GM23338 (cell line): ENCODE measurements around the gene TSHZ2.
"Not testable (repeated sequence)": the region's sequence is repeated elsewhere in the genome, so short reads cannot be mapped to it uniquely, and the experiment has no call there.

Experiments used
- CREB1 ChIP-seq: fragments of 250-450 bp; sonication (Bioruptor Pico); IDR thresholded peaks from 2 replicates; pipeline ENCODE4 v1.5.0; 2020; ENCODE audit warnings: low read depth, mild to moderate bottlenecking, moderate library complexity
- CTCF ChIP-seq, 2 experiments: fragments of 200-600 bp in 1 of 2; sonication (generic) in 1 of 2; conservative IDR thresholded peaks; 2 replicates each; pipeline versions ENCODE4 v1.5.1 to v1.6.1; 2016 to 2017; ENCODE audit warnings: antibody characterized with exemption in 2 of 2, low read depth in 2 of 2, mild to moderate bottlenecking in 2 of 2, moderate library complexity in 1 of 2
- EZH2 ChIP-seq: fragments of 200-600 bp; sonication (generic); IDR thresholded peaks from one replicate; pipeline ENCODE4 v1.8.0; 2017; ENCODE audit warnings: antibody characterized with exemption, mild to moderate bottlenecking, low read depth; ENCODE audit not compliant: unreplicated experiment
- EZH2phosphoT487 ChIP-seq: fragments of 200-600 bp; sonication (generic); IDR thresholded peaks from one replicate; pipeline ENCODE4 v1.8.1; 2018; ENCODE audit warnings: antibody characterized with exemption; ENCODE audit not compliant: unreplicated experiment
- JUNB ChIP-seq: IDR thresholded peaks from one replicate; pipeline ENCODE4 v1.6.1; 2016; ENCODE audit warnings: antibody characterized with exemption; ENCODE audit not compliant: unreplicated experiment
- POLR2AphosphoS5 ChIP-seq: IDR thresholded peaks from 2 replicates; pipeline ENCODE4 v1.6.1; 2016; ENCODE audit warnings: antibody characterized with exemption, low read depth
- REST ChIP-seq: IDR thresholded peaks from one replicate; pipeline ENCODE4 v1.6.1; 2018; ENCODE audit warnings: antibody characterized with exemption; ENCODE audit not compliant: unreplicated experiment
- STAT1 ChIP-seq: IDR thresholded peaks from one replicate; pipeline ENCODE4 v1.6.1; 2016; ENCODE audit warnings: antibody characterized with exemption; ENCODE audit not compliant: unreplicated experiment

- not testable (repeated sequence) for TF ChIP-seq CTCF (conservative IDR thresholded peaks at IDR 0.05; ENCODE audit: low read depth in 2 of 2); POLR2AphosphoS5; JUNB; STAT1; EZH2; CREB1 (CRISPR knock-in tag); EZH2phosphoT487; REST
These were observed 464.8 kb downstream of the TSHZ2 start for GRCh38 chr20:53436927-53437326.
